ENCODE measurements around the gene SAT2.

Gene SAT2
- long read RNA-seq: 0 reads

DNA sequence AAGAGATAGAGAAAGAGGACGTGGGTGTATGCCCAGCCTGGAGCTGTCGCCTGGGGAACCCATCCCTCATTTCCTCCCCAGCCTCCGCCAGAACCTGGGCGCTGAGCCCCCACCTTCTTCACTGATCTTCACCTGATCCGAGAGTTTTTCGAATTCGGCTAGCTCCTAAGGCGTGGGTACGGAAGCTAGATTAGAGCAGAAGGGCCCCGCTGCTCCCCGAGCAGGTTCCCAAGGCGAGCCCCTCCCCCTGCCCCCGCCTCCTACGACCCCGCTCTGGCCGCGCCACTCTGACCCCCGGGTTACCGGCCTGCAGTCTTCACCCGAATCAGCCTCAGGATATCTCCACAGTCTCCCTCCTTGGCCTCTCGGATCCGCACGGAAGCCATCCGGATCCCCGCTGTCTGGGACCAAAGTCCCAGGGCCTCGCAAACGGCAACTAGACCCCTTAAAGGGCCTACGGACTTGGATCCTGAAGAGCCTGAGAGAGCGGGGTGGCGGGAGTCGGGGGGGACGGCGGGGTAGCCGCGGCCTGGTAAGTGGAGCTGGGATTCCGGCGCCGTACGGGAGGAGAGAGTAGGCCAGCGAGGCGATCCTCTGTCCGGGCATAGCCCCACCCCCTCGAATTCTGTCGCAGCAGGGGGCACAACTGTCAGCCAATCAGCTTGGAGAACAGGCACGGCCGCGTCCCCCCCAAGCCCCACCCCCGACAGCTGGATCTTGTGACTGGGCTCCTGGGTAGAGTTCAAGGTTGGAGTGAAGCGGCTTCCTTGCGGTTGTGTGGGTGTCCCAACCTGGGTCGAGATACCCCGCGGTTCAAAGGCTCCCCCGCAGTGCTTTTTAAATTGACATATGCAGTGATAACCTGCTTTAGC, at the start of gene SAT2:
Gene SAT2, minus strand, starts transcription at position 572 of the 872 bp plus-strand sequence. Its CDS starts 186 bp downstream, at position 386.
- no peak within 1 kb of the TSS for H3K4me3 ChIP-seq (replicated peaks; ENCODE audit: insufficient read depth, low read length)
- H3K27me3 ChIP-seq (ENCODE audit: insufficient read depth, poor library complexity, severe bottlenecking): no peaks in the 10 kb centered on the region
- H3K27ac ChIP-seq (replicated peaks): no peak within 1 kb of the TSS
- no peak for TF ChIP-seq GABPA (IDR thresholded peaks at IDR 0.05; ENCODE audit: low read depth)
- TF ChIP-seq SPI1 (IDR thresholded peaks at IDR 0.05; ENCODE audit: borderline replicate concordance, low read depth): no peak
- no peak for DNase-seq (ENCODE audit: low read depth in 1 of 2, low spot score in 1 of 2)

DNA sequence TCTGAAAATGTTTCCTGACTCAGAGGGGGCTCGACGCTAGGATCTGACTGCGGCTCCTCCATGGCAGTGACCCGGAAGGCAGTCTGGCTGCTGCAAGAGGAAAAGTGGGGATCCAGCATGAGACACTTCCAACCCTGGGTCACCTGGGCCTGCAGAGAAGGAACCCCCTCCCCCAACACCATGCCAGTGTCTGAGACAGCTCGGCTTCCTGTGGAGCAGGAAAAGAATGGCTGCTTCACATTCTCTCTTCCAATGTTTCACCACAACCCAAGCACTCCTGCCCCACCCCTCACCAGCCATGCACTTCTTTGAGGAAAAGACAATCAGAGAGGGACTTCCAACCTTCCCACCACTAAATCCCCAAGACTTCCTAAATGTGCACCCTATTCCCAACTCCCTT, 48.9 kb upstream of the SAT2 start:
- no peak for DNase-seq (ENCODE audit: low read depth in 1 of 2, low spot score in 1 of 2)
- TF ChIP-seq, protein P1, sequence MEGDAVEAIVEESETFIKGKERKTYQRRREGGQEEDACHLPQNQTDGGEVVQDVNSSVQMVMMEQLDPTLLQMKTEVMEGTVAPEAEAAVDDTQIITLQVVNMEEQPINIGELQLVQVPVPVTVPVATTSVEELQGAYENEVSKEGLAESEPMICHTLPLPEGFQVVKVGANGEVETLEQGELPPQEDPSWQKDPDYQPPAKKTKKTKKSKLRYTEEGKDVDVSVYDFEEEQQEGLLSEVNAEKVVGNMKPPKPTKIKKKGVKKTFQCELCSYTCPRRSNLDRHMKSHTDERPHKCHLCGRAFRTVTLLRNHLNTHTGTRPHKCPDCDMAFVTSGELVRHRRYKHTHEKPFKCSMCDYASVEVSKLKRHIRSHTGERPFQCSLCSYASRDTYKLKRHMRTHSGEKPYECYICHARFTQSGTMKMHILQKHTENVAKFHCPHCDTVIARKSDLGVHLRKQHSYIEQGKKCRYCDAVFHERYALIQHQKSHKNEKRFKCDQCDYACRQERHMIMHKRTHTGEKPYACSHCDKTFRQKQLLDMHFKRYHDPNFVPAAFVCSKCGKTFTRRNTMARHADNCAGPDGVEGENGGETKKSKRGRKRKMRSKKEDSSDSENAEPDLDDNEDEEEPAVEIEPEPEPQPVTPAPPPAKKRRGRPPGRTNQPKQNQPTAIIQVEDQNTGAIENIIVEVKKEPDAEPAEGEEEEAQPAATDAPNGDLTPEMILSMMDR (IDR thresholded peaks at IDR 0.05; ENCODE audit: insufficient read depth, low read length): no peak
- TF ChIP-seq, protein P2, sequence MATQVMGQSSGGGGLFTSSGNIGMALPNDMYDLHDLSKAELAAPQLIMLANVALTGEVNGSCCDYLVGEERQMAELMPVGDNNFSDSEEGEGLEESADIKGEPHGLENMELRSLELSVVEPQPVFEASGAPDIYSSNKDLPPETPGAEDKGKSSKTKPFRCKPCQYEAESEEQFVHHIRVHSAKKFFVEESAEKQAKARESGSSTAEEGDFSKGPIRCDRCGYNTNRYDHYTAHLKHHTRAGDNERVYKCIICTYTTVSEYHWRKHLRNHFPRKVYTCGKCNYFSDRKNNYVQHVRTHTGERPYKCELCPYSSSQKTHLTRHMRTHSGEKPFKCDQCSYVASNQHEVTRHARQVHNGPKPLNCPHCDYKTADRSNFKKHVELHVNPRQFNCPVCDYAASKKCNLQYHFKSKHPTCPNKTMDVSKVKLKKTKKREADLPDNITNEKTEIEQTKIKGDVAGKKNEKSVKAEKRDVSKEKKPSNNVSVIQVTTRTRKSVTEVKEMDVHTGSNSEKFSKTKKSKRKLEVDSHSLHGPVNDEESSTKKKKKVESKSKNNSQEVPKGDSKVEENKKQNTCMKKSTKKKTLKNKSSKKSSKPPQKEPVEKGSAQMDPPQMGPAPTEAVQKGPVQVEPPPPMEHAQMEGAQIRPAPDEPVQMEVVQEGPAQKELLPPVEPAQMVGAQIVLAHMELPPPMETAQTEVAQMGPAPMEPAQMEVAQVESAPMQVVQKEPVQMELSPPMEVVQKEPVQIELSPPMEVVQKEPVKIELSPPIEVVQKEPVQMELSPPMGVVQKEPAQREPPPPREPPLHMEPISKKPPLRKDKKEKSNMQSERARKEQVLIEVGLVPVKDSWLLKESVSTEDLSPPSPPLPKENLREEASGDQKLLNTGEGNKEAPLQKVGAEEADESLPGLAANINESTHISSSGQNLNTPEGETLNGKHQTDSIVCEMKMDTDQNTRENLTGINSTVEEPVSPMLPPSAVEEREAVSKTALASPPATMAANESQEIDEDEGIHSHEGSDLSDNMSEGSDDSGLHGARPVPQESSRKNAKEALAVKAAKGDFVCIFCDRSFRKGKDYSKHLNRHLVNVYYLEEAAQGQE (IDR thresholded peaks at IDR 0.05; ENCODE audit: insufficient replicate concordance, low read depth): no peak
- TF ChIP-seq POLR2AphosphoS5 (IDR thresholded peaks at IDR 0.05; ENCODE audit: low read depth) (no peak), SPI1 (IDR thresholded peaks at IDR 0.05; ENCODE audit: borderline replicate concordance, low read depth) (no peak), GABPA (IDR thresholded peaks at IDR 0.05; ENCODE audit: low read depth) (no peak)
- H3K4me3 ChIP-seq (replicated peaks; ENCODE audit: insufficient read depth, low read length): no peak overlapping the region
- no peak overlapping the region for H3K27ac ChIP-seq (replicated peaks)
- no peaks in the 10 kb centered on the region for H3K27me3 ChIP-seq (ENCODE audit: insufficient read depth, poor library complexity, severe bottlenecking)

DNA sequence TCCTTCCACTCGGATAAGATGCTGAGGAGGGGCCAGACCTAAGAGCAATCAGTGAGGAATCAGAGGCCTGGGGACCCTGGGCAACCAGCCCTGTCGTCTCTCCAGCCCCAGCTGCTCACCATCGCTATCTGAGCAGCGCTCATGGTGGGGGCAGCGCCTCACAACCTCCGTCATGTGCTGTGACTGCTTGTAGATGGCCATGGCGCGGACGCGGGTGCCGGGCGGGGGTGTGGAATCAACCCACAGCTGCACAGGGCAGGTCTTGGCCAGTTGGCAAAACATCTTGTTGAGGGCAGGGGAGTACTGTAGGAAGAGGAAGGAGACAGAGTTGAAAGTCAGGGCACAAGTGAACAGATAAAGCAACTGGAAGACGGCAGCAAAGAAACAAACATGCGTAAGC, 47.3 kb upstream of the SAT2 start:
- Histone ChIP-seq H3K27me3 (ENCODE audit: insufficient read depth, poor library complexity, severe bottlenecking) (no peaks in the 10 kb centered on the region), H3K27ac (replicated peaks) (no peak overlapping the region), H3K4me3 (replicated peaks; ENCODE audit: insufficient read depth, low read length) (no peak overlapping the region)
- TF ChIP-seq POLR2AphosphoS5 (IDR thresholded peaks at IDR 0.05; ENCODE audit: low read depth) (no peak), GABPA (IDR thresholded peaks at IDR 0.05; ENCODE audit: low read depth) (no peak), SPI1 (IDR thresholded peaks at IDR 0.05; ENCODE audit: borderline replicate concordance, low read depth) (no peak)
- TF ChIP-seq, protein P2 (IDR thresholded peaks at IDR 0.05; ENCODE audit: insufficient replicate concordance, low read depth): no peak
- TF ChIP-seq, protein P1 (IDR thresholded peaks at IDR 0.05; ENCODE audit: insufficient read depth, low read length): no peak
- no peak for DNase-seq (ENCODE audit: low read depth in 1 of 2, low spot score in 1 of 2)

DNA sequence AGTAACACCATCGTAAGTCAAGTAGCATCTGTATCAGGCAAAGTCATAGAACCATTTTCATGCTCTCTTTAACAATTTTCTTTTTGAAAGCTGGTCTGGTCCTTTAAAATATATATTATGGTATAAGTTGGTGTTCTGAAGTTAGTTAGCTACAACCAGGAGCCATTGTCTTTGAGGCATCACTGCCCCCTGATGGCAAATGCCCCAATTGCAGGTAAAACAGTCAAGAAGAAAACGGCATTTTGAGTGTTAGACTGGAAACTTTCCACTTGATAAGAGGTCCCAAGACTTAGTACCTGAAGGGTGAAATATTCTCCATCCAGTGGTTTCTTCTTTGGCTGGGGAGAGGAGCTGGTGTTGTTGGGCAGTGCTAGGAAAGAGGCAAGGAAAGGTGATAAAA, 45.6 kb upstream of the SAT2 start:
- H3K4me3 ChIP-seq (replicated peaks; ENCODE audit: insufficient read depth, low read length): no peak overlapping the region
- no peak for DNase-seq (ENCODE audit: low read depth in 1 of 2, low spot score in 1 of 2)
- no peak for TF ChIP-seq POLR2AphosphoS5 (IDR thresholded peaks at IDR 0.05; ENCODE audit: low read depth)
- TF ChIP-seq, protein P2 (IDR thresholded peaks at IDR 0.05; ENCODE audit: insufficient replicate concordance, low read depth): no peak
- TF ChIP-seq SPI1 (IDR thresholded peaks at IDR 0.05; ENCODE audit: borderline replicate concordance, low read depth): no peak
- no peak for TF ChIP-seq GABPA (IDR thresholded peaks at IDR 0.05; ENCODE audit: low read depth)
- TF ChIP-seq, protein P1 (IDR thresholded peaks at IDR 0.05; ENCODE audit: insufficient read depth, low read length): no peak
- H3K27ac ChIP-seq (replicated peaks): no peak overlapping the region
- H3K27me3 ChIP-seq (ENCODE audit: insufficient read depth, poor library complexity, severe bottlenecking): no peaks in the 10 kb centered on the region

All from HL-60 (cell line).